LHCN-M2 (cell line): ENCODE results near the gene TSR2. TPM values are rescaled to one million over a fixed set of nuclear protein-coding genes. Genes with fewer than 3 reads are reported as not detected.
A peak's percentile ranks its signal among the peaks of the same experiment; 100 is the strongest.
"Not testable (repeated sequence)": the region's sequence is repeated elsewhere in the genome, so short reads cannot be mapped to it uniquely, and the experiment has no call there.

Experiments
- DNase-seq: peaks from one replicate; pipeline ENCODE4 v3.0.0-alpha.2; 2012; ENCODE audit warnings: low read depth
- total RNA-seq: library from RNA; depleted of rRNA; stranded (reverse); fragments of >200 nt; gene quantifications from 2 replicates; pipeline ENCODE4 v1.2.3, GENCODE V29; 2014; rRNA removed

TSR2 gene
- total RNA-seq, 1 experiment from 2014 or later: 20.1 TPM

DNA sequence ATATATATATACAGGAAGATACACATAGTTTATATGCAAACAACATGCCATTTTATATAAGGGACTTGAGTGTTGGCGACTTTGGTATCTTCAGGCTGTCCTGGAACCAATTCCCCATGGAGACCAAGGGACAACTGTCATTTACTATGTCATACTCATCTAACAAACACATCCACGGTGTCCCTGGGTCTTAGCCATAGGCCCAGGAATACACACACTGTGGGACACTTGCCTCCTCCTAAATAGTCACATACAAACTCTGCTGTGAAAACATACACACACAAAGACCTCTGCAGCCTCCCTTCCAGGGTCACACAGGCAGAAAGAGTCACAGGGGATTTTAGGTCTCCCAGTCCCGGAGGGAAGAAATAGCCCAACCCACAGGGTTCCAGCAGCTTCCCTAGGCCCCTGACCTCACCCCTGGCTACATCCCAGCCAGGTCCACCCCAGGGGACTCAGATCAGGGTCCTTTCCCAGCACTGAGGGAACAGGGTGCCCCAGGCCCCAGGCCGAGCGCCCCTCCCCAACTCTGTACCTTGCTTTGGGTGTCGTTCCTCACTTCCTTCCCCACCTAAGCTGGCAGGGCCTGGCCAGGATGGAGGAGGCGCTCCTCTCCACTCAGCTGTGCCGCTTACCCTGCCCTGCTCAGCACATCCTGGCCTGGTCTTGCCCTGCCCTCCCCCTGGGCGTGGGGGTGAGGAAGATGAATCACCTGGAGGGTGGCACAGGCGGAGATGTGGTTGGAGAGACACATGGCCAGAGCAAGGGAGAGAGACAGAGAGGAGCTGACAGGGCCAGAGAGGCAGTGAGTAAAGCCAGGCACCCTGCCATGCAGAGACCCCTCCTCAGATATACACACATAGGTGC lies 34.0 kb downstream of the TSR2 start:
- no peak for DNase-seq

DNA sequence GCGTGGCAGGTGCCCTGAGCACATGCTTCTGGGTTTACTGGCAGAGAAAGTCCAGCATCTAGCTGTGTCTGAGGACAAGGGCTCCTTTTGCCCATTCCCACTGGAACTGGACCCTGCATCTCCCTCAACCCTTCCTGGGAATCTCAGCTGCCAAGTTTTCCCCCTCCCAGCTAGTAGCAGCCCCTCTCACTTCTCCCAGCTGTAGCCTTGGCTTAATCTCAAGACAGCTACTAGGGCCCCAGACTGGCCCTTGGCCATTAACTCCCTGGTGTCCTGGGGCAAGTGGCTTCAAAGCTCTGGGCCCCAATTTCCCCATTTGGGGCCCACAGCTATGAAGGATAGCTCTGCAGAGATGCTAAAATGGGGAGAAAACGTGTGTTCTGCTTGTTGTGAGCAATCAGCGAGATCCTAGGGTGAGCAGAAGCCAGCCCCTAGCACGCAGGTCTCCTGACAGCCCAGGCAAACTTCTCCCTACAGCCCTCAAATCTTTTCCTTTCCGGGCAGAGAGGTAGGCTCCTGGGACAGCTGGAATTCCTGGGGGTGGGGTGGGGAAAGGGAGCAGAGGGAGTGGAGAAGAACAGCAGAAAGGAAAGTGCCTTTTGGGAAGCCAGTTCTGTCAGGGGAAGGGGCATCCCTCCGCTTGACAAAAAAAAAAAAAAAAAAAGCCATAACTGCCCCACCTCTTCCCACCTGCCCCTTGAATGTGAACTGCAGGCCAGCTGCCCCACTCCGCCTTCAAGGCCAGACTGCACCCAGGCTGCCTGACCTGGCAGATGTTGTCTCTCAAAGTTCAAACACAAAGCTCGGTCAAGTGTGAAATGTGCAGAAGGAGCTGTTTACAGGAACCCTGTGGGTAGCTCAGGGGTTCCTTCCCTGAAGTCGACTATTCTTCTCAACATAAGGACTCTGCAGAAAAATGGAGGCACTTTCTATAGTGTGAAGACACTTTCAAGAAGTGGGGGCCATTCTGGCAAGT lies 39.2 kb downstream of the TSR2 start:
- no peak for DNase-seq

DNA sequence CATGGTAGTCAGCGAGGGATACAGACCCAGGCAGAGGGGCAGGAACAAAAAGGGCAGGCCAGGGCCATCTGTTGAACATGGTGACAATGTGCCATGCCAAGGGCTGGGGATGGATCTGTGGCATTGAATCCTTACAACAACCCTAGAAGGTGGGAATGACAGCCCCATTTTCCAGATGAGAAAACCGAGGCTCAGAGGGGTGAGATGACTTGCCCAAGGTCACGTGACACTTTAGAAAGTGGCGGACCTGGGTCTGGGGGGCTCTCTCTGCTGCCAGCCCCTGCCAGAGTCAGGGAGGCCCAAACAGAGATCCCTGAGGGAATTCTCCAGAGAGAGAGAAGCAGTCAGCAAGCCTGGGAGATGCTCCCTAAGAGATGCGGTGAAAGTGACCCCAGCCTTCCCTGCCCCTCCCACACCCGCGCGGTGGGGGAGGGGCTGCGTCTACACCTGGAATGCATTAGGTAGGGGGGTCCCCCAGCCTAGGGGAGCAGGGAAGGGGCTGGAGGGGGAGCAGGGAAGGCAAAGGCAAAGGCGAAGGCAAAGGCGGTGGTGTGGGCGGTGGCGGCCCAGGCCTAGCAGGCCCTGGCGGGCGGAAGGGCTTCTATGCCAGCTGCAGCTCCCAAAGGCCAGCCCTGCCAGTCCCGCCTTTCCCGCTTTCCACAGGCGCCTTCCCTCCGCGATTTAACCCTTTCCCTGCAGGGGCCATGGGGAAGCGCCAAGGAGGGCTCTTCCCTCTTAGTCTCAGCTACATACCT lies 42.8 kb downstream of the TSR2 start:
- DNase-seq: no peak

- no peak for DNase-seq
Measured at GRCh38 chrX:54483946-54484345, 43.7 kb downstream of the TSR2 start.

GRCh38 chrX:54484666-54485065 lies 44.5 kb downstream of the TSR2 start:
- no peak for DNase-seq

DNA sequence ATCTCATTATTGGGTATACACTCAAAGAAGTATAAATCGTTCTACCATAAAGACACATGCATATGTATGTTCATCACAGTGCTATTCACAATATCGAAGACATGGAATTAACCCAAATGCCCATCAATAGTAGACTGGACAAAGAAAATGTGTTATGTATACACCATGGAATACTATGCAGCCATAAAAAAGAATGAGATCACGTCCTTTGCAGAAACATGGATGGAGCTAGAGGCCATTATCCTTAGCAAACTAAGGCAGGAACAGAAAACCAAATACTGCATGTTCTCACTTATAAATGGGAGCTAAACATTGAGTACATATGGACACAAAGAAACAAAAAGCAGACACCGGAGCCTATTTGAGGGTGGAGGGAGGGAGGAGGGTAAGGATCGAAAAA lies 49.6 kb downstream of the TSR2 start:
- not testable (repeated sequence) for DNase-seq

- DNase-seq: peak; percentile 40
Measured at GRCh38 chrX:54492340-54492739, 52.1 kb downstream of the TSR2 start.

DNA sequence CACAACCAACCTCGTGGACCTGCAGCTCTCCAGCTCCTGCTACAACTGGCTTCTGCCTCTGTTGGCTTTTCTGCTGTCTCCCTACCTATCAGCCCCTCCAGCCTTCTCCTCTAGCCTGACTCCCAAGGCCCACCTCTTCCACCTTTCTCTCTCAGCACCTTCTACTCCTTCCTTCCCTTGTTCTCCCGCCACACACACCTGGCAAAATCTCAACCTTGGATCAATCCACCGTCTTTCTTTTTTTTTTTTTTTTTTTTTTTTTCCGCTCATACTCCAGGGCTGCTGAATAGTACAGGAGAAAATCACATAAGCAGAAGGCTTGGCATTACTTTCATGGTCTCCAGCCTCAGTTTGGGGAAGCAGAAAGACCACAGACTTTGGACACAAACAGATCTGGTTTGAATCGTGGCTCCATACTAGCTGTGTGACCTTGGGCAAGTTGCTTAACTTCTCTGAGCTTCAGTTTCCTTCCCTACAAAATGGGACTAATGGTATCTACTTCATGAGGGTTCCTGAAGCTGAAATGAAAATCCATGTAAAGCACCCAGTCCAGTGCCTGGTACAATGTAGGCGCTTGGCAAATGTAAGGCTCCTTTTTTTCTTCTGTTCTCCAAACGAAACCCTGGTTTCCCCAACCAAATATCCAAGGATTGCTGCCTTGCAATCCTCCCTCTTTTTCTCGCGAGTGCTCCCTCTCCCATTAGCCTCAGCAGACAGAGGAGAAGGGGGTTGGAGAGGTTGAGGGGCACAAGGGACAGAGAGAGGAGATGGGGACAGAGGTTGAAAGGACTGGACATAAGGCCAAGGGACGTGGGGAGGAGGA lies 54.2 kb downstream of the TSR2 start:
- no peak for DNase-seq

Other genes starting within 250 kb of the TSR2 start
- not detected in 2 replicates for gene WNK3, start 82.4 kb upstream of the TSR2 start, total RNA-seq
- 6.4 and 7.1 TPM in 2 replicates for gene FGD1, start 55.8 kb downstream of the TSR2 start, total RNA-seq
- gene GNL3L, start 89.8 kb downstream of the TSR2 start, total RNA-seq: 33.9 and 40.5 TPM in 2 replicates